GM20431 (cell line): ENCODE measurements around the gene ATP2A2.
"Not testable (repeated sequence)": the region's sequence is repeated elsewhere in the genome, so short reads cannot be mapped to it uniquely, and the experiment has no call there.

ENCODE experiments used
- in situ Hi-C: fragments of 300-500 bp; cut with MseI, MboI; formaldehyde crosslinking; loops from one replicate; pipeline ENCODE4 v1.15.0; 2020; ENCODE audit warnings: low sequenced_read_pairs; ENCODE audit not compliant: unreplicated experiment

ATP2A2 gene

GRCh38 chr12:110337912-110338710 lies 57.1 kb downstream of the ATP2A2 start:
- in situ Hi-C loops, result no loop called here

- in situ Hi-C loops, result no loop called here
Measured at GRCh38 chr12:110338754-110339153, 57.7 kb downstream of the ATP2A2 start.

GRCh38 chr12:110339184-110339952 lies 58.3 kb downstream of the ATP2A2 start:
- in situ Hi-C loops, result no loop called here

- in situ Hi-C loops, result not testable (repeated sequence)
Measured at GRCh38 chr12:110340261-110340660, 59.2 kb downstream of the ATP2A2 start.

GRCh38 chr12:110340706-110341105 lies 59.7 kb downstream of the ATP2A2 start:
- in situ Hi-C loops, result no loop called here

GRCh38 chr12:110342157-110342556 lies 61.1 kb downstream of the ATP2A2 start:
- in situ Hi-C loops, result no loop called here

GRCh38 chr12:110343114-110343513 lies 62.1 kb downstream of the ATP2A2 start:
- in situ Hi-C loops, result no loop called here

GRCh38 chr12:110343736-110344555 lies 62.9 kb downstream of the ATP2A2 start:
- in situ Hi-C loops, result no loop called here

GRCh38 chr12:110344657-110345056 lies 63.6 kb downstream of the ATP2A2 start:
- in situ Hi-C loops, result no loop called here

- in situ Hi-C loops, result no loop called here
Measured at GRCh38 chr12:110345176-110345661, 64.2 kb downstream of the ATP2A2 start.

GRCh38 chr12:110345963-110346362 lies 64.9 kb downstream of the ATP2A2 start:
- in situ Hi-C loops, result no loop called here

GRCh38 chr12:110347767-110348166 lies 66.7 kb downstream of the ATP2A2 start:
- in situ Hi-C loops, result no loop called here

- in situ Hi-C loops, result no loop called here
Measured at GRCh38 chr12:110348431-110349059, 67.5 kb downstream of the ATP2A2 start.

- in situ Hi-C loops, result no loop called here
Measured at GRCh38 chr12:110349096-110349495, 68.0 kb downstream of the ATP2A2 start.

GRCh38 chr12:110349514-110350151 lies 68.6 kb downstream of the ATP2A2 start:
- in situ Hi-C loops, result no loop called here

- in situ Hi-C loops, result no loop called here
Measured at GRCh38 chr12:110351119-110351518, 70.1 kb downstream of the ATP2A2 start.

GRCh38 chr12:110352401-110352800 lies 71.4 kb downstream of the ATP2A2 start:
- in situ Hi-C loops, result no loop called here

GRCh38 chr12:110353211-110353965 lies 72.3 kb downstream of the ATP2A2 start:
- in situ Hi-C loops, result no loop called here
